ENCODE data around the gene TRAPPC5.

TRAPPC5 gene

DNA sequence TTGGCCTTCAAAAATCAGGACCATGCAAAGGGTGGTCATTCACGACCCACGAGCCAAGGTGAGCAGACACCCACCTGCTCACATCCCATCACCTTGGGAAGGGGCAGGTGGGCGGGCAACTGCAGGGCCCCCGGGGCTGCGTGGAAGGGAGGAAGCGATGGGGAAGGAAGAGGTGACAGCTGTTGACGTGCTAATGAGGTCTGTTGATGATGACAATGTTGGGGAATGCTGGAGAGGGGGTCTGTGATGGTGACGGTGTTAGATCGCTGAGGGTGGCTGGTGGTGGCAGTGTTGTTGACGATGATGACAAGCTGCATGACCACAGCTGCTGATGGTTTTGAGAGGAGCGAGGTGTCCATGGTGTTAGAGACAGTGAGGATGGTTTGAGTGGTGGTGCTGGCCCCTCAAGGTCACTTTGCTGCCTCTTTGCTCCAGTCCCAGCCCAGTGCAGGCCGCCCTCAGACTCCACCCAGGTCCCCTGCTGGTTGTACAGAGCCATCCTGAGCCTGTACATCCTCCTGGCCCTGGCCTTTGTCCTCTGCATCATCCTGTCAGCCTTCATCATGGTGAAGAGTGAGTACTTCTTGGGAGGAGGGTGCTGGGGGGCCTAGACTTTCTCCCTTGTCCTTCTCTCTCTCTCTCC, 2.8 kb upstream of the TRAPPC5 start:
- no peak for DNase-seq

DNA sequence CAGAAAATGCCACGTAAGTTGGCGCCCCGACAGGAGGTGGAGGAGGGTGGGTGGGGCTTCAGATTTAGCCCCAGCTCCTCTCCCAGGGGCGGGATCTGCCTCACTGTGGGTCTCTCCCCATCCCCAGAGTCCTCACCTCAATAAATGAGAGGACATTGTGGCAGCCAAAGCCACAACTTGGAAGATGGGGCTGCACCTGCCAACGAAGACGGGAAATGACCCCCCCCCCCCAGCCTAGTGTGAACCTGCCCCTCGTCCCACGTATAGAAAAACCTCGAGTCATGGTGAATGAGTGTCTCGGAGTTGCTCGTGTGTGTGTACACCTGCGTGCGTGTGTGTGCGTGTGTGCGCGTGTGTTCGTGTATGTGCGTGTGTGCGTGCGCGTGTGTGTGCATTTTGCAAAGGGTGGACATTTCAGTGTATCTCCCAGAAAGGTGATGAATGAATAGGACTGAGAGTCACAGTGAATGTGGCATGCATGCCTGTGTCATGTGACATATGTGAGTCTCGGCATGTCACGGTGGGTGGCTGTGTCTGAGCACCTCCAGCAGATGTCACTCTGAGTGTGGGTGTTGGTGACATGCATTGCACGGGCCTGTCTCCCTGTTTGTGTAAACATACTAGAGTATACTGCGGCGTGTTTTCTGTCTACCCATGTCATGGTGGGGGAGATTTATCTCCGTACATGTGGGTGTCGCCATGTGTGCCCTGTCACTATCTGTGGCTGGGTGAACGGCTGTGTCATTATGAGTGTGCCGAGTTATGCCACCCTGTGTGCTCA, 1.5 kb upstream of the TRAPPC5 start:
- no peak for DNase-seq

- DNase-seq, result no peak
Observed at GRCh38 chr19:7679771-7680605, 645 bp upstream of the TRAPPC5 start.

DNA sequence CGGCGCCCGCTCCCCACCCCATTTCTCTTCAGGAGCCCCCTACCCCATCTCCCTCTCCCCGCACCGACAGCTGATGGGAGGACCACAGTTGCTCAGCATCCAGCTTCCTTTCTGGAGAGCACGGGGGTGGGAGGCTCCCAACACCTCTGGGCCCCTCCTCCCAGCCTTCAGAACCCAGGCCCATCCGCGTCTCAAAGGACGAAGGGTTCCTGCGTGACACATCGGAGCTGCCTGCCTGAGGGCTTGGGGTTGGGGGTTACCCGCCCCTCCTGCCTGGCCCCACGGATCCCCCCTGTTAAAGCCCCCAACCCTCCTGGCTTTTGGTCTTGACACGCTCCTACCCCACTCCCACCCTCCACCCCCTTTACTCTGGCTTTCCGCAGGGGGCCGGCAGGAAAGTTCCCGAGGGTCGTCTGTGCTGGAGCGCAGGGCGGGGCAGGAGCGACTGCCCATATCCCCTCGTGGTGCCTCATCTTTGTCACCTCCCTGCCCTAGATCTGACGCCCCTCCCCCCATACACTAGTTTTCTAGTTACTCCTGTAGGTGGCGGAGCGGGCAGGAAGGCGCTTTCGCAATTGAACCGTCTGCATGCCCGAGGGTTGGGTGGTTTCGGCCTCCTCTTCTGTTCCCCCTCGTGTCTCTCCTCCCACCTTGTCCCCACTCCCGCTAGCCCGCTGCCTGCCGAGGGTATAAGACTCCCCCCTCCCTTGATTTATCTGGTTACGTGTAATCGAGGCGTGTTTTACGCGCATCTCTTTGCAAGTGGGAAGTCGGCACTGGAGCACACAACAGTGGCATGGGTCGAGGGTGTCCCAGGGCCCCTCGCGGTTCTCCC, 924 bp downstream of the TRAPPC5 start:
- peak; percentile 64 for DNase-seq

GRCh38 chr19:7682175-7682855, 1.7 kb downstream of the TRAPPC5 start:
- no peak for DNase-seq

- DNase-seq, result no peak
Observed at GRCh38 chr19:7685546-7686445, 5.2 kb downstream of the TRAPPC5 start.

DNA sequence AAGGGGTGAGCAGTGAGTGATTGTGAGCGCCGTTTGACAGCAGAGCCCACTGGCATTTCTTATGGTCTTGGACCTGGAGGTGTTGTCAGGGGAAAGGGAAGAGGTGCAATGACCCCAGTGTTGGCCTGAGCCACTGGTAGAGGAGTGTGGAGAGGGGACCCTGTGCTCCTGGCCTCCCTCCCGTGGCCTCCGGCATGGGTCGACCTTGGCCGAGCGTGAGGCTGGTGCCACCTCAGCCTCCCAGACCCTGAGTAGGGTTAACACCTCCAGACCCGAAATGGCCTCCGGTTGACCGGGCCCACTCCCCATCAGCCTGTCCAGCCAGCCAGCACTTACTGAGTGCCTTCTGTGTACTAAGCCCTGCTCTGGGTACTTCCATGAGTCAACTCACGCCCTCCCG, 6.5 kb downstream of the TRAPPC5 start:
- no peak for DNase-seq

DNA sequence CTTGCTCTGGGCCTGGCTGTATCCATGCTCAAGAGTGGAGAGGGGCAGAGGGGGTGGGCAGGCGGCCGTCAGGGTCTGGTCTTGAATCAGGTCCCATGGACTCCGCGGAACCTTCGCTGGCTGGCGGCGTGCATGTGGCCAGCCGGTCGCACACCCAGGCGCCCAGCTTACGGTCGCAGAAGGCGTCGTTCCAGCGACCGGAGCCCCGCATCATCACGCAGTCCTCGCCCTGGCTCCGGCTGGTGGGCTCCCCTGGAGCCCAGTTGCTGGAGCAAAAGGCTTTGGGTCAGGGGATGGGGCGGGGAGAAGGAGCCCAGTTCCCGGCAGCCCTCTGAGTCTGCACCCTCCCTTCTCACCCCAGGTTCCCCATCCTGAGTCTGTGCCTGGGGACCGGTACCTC, 8.5 kb downstream of the TRAPPC5 start:
- no peak for DNase-seq

DNA sequence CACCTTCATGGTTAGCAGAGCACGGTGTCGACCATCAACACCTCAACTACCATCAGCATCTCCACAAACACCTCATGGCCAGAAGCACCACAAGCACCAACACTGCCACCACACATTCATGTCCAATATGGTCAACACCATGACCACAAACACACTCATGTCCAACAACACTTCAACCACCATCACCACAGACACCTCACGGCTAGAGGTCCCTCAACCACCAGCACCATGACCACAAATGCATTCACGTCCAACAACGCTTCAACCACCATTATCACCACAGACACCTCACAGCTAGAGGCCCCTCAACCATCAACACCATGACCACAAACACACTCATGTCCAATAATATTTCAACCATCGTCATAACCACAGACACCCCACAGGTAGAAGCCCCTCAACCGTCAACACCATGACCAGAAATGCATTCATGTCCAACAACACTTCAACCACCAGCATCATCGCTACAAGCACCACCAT, 10.2 kb downstream of the TRAPPC5 start:
- DNase-seq, result no peak

- no peak for DNase-seq
Observed at GRCh38 chr19:7691497-7691896, 10.9 kb downstream of the TRAPPC5 start.

DNA sequence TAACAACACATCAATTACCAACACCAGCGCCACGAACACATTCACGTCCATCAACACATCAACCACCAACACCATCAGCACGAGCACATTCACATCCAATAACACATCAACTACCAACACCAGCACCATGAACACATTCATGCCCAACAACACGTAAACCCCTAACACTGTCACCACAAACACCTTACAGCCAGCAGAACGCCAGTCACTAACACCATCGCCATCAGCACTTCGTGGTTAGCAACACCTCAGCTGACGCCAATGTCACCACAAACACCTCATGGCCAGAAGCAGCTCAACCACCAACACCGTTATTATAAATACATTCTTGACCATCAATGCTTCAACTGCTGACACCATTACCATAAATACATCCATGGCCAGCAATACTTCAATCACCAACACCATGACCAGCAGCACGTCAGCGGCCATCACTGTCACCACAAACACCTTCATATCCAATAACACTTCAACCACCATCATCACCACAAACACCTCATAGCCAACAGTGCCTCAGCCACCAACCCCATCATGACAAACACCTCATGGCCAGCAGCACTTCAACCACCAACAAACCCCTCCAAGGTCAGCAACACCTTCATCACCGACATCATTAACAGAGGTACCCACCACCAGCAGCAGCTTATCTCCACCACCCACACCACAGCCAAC, 11.9 kb downstream of the TRAPPC5 start:
- no peak for DNase-seq

DNA sequence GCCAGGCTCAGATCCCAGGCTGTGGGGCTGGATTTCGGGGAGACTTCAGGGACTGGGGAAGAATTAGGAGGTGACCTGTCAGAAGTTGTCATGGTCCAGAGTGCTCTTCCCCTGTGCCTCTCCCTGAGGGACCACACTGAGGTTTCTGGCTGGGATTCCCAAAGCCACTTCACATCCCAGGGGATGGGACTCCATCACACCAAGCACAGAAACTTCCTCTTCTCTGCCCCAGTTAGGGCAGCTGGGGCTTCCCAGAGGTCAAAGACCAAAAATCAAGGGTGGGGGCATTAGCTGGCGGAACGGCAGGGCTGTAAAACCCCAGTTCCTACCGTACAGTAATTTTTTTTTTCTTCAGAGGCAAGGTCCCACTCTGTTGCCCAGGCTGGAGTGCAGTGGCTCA, 13.9 kb downstream of the TRAPPC5 start:
- DNase-seq, result no peak

DNA sequence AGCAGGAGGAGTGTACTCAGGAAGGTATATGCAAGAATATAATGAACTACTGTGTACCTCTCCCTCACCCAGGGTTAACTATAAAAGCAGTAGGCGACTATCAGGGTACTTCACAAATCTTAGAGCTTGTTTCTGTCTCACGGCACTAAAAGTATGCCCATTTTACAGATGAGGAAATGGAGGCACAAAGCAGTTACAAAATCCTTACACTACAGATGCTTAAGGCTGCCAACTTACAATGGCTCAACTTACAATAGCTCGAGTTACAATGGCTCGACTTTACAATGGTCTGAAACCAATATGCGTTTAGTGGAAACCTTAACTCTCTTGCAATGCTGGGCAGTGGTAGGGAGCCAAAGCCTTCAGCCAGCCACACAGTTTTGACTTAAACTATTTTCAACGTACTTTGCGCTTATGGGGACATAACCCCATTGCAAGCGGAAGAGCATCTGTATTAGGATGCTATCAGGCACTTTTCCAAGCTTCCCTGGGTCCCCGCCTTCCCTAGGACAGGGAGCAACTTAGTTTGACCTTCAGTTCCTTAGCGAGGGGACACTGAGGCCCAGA, 17.2 kb downstream of the TRAPPC5 start:
- no peak for DNase-seq

DNA sequence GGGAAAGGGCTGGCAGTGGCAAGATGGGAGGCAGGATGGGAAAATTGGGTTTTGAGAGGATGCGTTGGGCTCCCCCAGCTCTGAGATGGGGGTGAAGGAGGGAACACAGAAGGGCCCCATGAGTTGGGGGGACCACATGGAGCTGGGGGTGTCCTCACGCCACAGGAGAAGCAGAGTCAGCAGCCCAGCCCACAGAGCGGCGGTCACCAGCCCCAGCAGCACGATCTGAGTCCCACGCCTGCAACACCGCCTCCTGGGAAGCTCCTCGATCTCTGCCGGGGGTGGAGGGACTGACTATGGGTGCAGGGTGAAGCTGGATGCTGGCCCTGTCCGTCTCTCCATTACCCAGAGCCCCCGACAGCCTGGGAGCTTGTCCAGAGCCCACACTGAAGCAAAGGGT, 17.9 kb downstream of the TRAPPC5 start:
- DNase-seq, result no peak

DNA sequence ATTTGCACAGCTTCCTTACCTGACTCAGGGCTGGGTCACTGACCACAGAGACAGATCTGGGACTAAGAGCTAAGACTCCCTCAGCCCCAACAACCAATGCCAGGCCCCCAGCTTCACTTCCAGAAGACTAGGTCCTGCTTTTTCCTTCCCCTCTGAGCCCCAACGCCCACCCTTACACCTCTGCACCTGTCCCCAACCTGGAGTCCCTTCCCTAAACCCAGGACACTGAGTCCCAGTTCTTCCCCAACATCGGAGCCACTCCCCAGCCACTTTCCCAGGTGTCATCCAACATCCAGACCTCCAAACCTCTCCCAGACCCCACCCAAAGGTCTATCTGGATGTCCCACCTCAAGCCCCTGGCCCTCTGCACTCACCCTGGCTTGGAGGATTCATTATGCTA, 18.4 kb downstream of the TRAPPC5 start:
- no peak for DNase-seq

- no peak for DNase-seq
Observed at GRCh38 chr19:7699417-7700401, 19.1 kb downstream of the TRAPPC5 start.

DNA sequence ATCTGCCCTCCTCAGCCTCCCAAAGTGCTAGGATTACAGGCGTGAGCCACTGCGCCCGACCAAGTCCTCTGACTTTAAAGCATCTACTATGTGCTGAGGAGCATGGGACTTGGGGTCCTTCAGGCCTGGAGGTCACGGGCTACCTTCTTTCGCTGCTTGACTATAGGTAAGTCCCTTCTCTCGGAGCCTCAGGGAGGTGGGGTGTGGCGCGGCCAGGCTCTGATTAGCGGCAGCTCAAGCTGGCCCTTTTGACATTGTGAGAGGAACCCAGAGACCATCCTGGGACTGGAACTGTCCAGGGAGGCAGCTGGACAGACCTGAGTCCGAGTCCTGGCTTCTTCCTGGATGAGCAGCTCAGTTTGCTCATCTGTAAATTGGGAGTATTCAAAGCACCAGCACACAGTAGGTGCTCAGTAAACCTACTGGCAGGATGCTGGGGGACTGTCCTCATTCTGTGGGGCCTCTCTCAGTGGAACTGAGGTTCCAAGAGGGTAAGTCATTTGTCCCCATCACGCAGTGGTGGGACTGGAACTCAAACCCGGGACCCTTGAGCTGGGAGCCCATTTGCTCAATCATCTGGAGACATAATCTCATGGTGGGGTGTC, 20.5 kb downstream of the TRAPPC5 start:
- no peak for DNase-seq
